ENCODE data around the gene SEMA3A.

SEMA3A gene

GRCh38 chr7:84113906-84114850, 80.4 kb downstream of the SEMA3A start:
- H3K9me3 Mint-ChIP-seq, result no peaks in the 10 kb centered on the region
- H3K27ac Mint-ChIP-seq, result no peak overlapping the region
- H3K4me3 Mint-ChIP-seq, result no peak overlapping the region
- no peaks in the 10 kb centered on the region for H3K4me1 Mint-ChIP-seq
- H3K27me3 Mint-ChIP-seq, result no peaks in the 10 kb centered on the region
- no peaks in the 10 kb centered on the region for H3K36me3 Mint-ChIP-seq

GRCh38 chr7:84113286-84113685, 81.3 kb downstream of the SEMA3A start:
- Mint-ChIP-seq H3K4me1 (peaks cover 4% of the 10 kb centered on the region), H3K27ac (no peak overlapping the region)

GRCh38 chr7:84112771-84113170, 81.8 kb downstream of the SEMA3A start:
- Mint-ChIP-seq H3K27ac (no peak overlapping the region), H3K36me3 (no peaks in the 10 kb centered on the region), H3K9me3 (no peaks in the 10 kb centered on the region), H3K4me1 (peaks cover 4% of the 10 kb centered on the region), H3K27me3 (no peaks in the 10 kb centered on the region), H3K4me3 (no peak overlapping the region)

More at GRCh38 chr7:84113286-84113685, 81.3 kb downstream of the SEMA3A start:
- H3K4me3 Mint-ChIP-seq, result no peak overlapping the region
- H3K36me3 Mint-ChIP-seq, result no peaks in the 10 kb centered on the region
- H3K27me3 Mint-ChIP-seq, result no peaks in the 10 kb centered on the region
- H3K9me3 Mint-ChIP-seq, result no peaks in the 10 kb centered on the region

- H3K9me3 Mint-ChIP-seq, result no peaks in the 10 kb centered on the region
- H3K27ac Mint-ChIP-seq, result no peak overlapping the region
- no peak overlapping the region for H3K4me3 Mint-ChIP-seq
- peaks cover 7% of the 10 kb centered on the region for H3K4me1 Mint-ChIP-seq
- H3K36me3 Mint-ChIP-seq, result no peaks in the 10 kb centered on the region
- H3K27me3 Mint-ChIP-seq, result no peaks in the 10 kb centered on the region
Observed at GRCh38 chr7:84111842-84112241, 82.7 kb downstream of the SEMA3A start.

- Mint-ChIP-seq H3K36me3 (no peaks in the 10 kb centered on the region), H3K9me3 (no peaks in the 10 kb centered on the region), H3K27me3 (no peaks in the 10 kb centered on the region), H3K4me1 (peaks cover 7% of the 10 kb centered on the region), H3K27ac (no peak overlapping the region), H3K4me3 (no peak overlapping the region)
Observed at GRCh38 chr7:84110400-84110799, 84.2 kb downstream of the SEMA3A start.

GRCh38 chr7:84108787-84109186, 85.8 kb downstream of the SEMA3A start:
- Mint-ChIP-seq H3K9me3 (no peaks in the 10 kb centered on the region), H3K36me3 (no peaks in the 10 kb centered on the region), H3K4me3 (no peak overlapping the region), H3K27me3 (no peaks in the 10 kb centered on the region), H3K4me1 (peaks cover 7% of the 10 kb centered on the region), H3K27ac (no peak overlapping the region)

- Mint-ChIP-seq H3K36me3 (no peaks in the 10 kb centered on the region), H3K27me3 (no peaks in the 10 kb centered on the region), H3K27ac (no peak overlapping the region), H3K4me1 (peaks cover 7% of the 10 kb centered on the region), H3K9me3 (no peaks in the 10 kb centered on the region), H3K4me3 (no peak overlapping the region)
Observed at GRCh38 chr7:84108119-84108518, 86.5 kb downstream of the SEMA3A start.

- Mint-ChIP-seq H3K4me3 (no peak overlapping the region), H3K36me3 (no peaks in the 10 kb centered on the region), H3K27me3 (no peaks in the 10 kb centered on the region), H3K27ac (no peak overlapping the region), H3K9me3 (no peaks in the 10 kb centered on the region), H3K4me1 (peaks cover 7% of the 10 kb centered on the region)
Observed at GRCh38 chr7:84107259-84107658, 87.3 kb downstream of the SEMA3A start.

GRCh38 chr7:84106291-84106690, 88.3 kb downstream of the SEMA3A start:
- Mint-ChIP-seq H3K9me3 (no peaks in the 10 kb centered on the region), H3K27ac (no peak overlapping the region), H3K27me3 (no peaks in the 10 kb centered on the region), H3K36me3 (no peaks in the 10 kb centered on the region), H3K4me1 (peaks cover 7% of the 10 kb centered on the region), H3K4me3 (no peak overlapping the region)

GRCh38 chr7:84105586-84105985, 89.0 kb downstream of the SEMA3A start:
- Mint-ChIP-seq H3K36me3 (no peaks in the 10 kb centered on the region), H3K9me3 (no peaks in the 10 kb centered on the region), H3K27me3 (no peaks in the 10 kb centered on the region), H3K4me1 (peaks cover 7% of the 10 kb centered on the region), H3K27ac (no peak overlapping the region), H3K4me3 (no peak overlapping the region)

- H3K9me3 Mint-ChIP-seq, result no peaks in the 10 kb centered on the region
- no peaks in the 10 kb centered on the region for H3K27me3 Mint-ChIP-seq
- no peak overlapping the region for H3K4me3 Mint-ChIP-seq
- H3K36me3 Mint-ChIP-seq, result no peaks in the 10 kb centered on the region
- H3K27ac Mint-ChIP-seq, result no peak overlapping the region
- H3K4me1 Mint-ChIP-seq, result peaks cover 7% of the 10 kb centered on the region
Observed at GRCh38 chr7:84104826-84105225, 89.8 kb downstream of the SEMA3A start.

GRCh38 chr7:84102213-84102612, 92.4 kb downstream of the SEMA3A start:
- H3K27ac Mint-ChIP-seq, result no peak overlapping the region

GRCh38 chr7:84100866-84101265, 93.7 kb downstream of the SEMA3A start:
- Mint-ChIP-seq H3K9me3 (no peaks in the 10 kb centered on the region), H3K4me1 (peaks cover 14% of the 10 kb centered on the region), H3K27me3 (no peaks in the 10 kb centered on the region), H3K36me3 (no peaks in the 10 kb centered on the region), H3K4me3 (no peak overlapping the region), H3K27ac (no peak overlapping the region)

More at GRCh38 chr7:84102213-84102612, 92.4 kb downstream of the SEMA3A start:
- H3K4me3 Mint-ChIP-seq, result no peak overlapping the region
- no peaks in the 10 kb centered on the region for H3K9me3 Mint-ChIP-seq
- no peaks in the 10 kb centered on the region for H3K36me3 Mint-ChIP-seq
- H3K27me3 Mint-ChIP-seq, result no peaks in the 10 kb centered on the region
- H3K4me1 Mint-ChIP-seq, result peaks cover 5% of the 10 kb centered on the region

GRCh38 chr7:84095971-84096370, 98.6 kb downstream of the SEMA3A start:
- Mint-ChIP-seq H3K36me3 (no peaks in the 10 kb centered on the region), H3K4me1 (peaks cover 58% of the 10 kb centered on the region), H3K27ac (no peak overlapping the region), H3K4me3 (no peak overlapping the region), H3K27me3 (no peaks in the 10 kb centered on the region), H3K9me3 (peaks cover 4% of the 10 kb centered on the region)

GRCh38 chr7:84092207-84092606, 102.4 kb downstream of the SEMA3A start:
- peak overlapping the region; percentile 90 for H3K27ac Mint-ChIP-seq
- H3K9me3 Mint-ChIP-seq, result peaks cover 4% of the 10 kb centered on the region
- peaks cover 77% of the 10 kb centered on the region for H3K4me1 Mint-ChIP-seq
- H3K27me3 Mint-ChIP-seq, result no peaks in the 10 kb centered on the region
- H3K4me3 Mint-ChIP-seq, result peak overlapping the region; percentile 82
- H3K36me3 Mint-ChIP-seq, result no peaks in the 10 kb centered on the region

GRCh38 chr7:84091318-84091717, 103.3 kb downstream of the SEMA3A start:
- H3K27me3 Mint-ChIP-seq, result no peaks in the 10 kb centered on the region
- H3K27ac Mint-ChIP-seq, result peak overlapping the region; percentile 92
- H3K9me3 Mint-ChIP-seq, result peaks cover 4% of the 10 kb centered on the region
- no peaks in the 10 kb centered on the region for H3K36me3 Mint-ChIP-seq
- H3K4me3 Mint-ChIP-seq, result peak overlapping the region; percentile 69
- H3K4me1 Mint-ChIP-seq, result peaks cover 72% of the 10 kb centered on the region
